Adrenal gland (tissue), 12 donors: ENCODE results near the gene MCM3AP. TPM values are rescaled to one million over a fixed set of nuclear protein-coding genes. Genes with fewer than 3 reads are reported as not detected.

Experiments
- DNase-seq, 7 donors: peaks; one replicate each; pipeline ENCODE4 v3.0.0-alpha.2; 2019 to 2020
- H3K27ac ChIP-seq, 5 donors: fragments of 200-600 bp; sonication (generic) in 4 of 5; 1 replicate in 3 of 5; 2 replicates in 2 of 5; pipeline versions ENCODE4 v1.5.1 to v1.8.0; 2016 to 2020; ENCODE audit warnings: mild to moderate bottlenecking in 1 of 5
- H3K27me3 ChIP-seq: fragments of 200-600 bp; 2 replicates; pipeline ENCODE4 v1.8.0; 2021
- H3K36me3 ChIP-seq, 2 donors: fragments of 200-600 bp; replicated peaks in 1 of 2; 1 replicate in 1 of 2; 2 replicates in 1 of 2; pipeline versions ENCODE4 v1.5.1 to v1.8.0; 2018 to 2022
- H3K4me1 ChIP-seq, 2 donors: fragments of 200-600 bp; replicated peaks in 1 of 2; 1 replicate in 1 of 2; 2 replicates in 1 of 2; pipeline versions ENCODE4 v1.5.1 to v1.8.0; 2018 to 2021
- H3K4me3 ChIP-seq, 4 donors: fragments of 200-600 bp; sonication (generic) in 3 of 4; one replicate each; pipeline ENCODE4 v1.5.1; 2016 to 2018
- H3K9me3 ChIP-seq, 3 donors: fragments of 200-600 bp; sonication (generic) in 1 of 3; replicated peaks in 1 of 3; 1 replicate in 2 of 3; 2 replicates in 1 of 3; pipeline versions ENCODE4 v1.5.1 to v1.8.0; 2016 to 2021
- POLR2A ChIP-seq, 2 donors: fragments of 450-650 bp; IDR thresholded peaks; one replicate each; pipeline ENCODE4 v1.6.1; 2017; ENCODE audit warnings: antibody characterized with exemption in 2 of 2, mild to moderate bottlenecking in 2 of 2, moderate library complexity in 1 of 2
- WGBS, 4 donors: extraction: QIAGEN DNeasy Blood & Tissue Kit in 2 of 4; methylation state at CpG; one replicate each; pipeline versions ENCODE4 v1.1.5 to v1.1.7; 2013 to 2017; 5-methylcytosine and 5-hydroxymethylcytosine counted together
- intact Hi-C, 2 donors: fragments of 100-400 bp; cut with DNase I; formaldehyde crosslinking; loops; one replicate each; pipeline versions ENCODE4 v1.14.1 to v1.15.0; 2022 to 2023
- polyA plus RNA-seq, 3 donors: library from polyadenylated mRNA; stranded (reverse); fragments of 200-250 nt in 2 of 3; fragments of 350-450 nt in 1 of 3; fragmentation: Illumina TruSeq in 1 of 3; extraction: RNeasy Lipid Tissue Mini Kit (QIAGEN cat#74804) in 1 of 3; gene quantifications; one replicate each; pipeline ENCODE4 v1.2.3, GENCODE V29; 2013 to 2014
- total RNA-seq, 9 donors: library from RNA; depleted of rRNA in 4 of 9; stranded (reverse); fragments of >200 nt in 4 of 9; fragments of 120-200 nt in 1 of 9; fragmentation: NEBNext Ultra II Directional in 1 of 9; extraction: Animal tissue kit (Norgen Biotek cat#: 25700) in 1 of 9; gene quantifications; one replicate each; pipeline versions ENCODE4 v1.1.0 to v1.2.4, GENCODE V29; 2013 to 2023
- TF ChIP-seq, protein P1 (sequence below), 6 experiments: fragments of 450-650 bp in 4 of 6; fragments of 200-600 bp in 2 of 6; sonication (generic) in 1 of 6; IDR thresholded peaks; 1 replicate in 5 of 6; 2 replicates in 1 of 6; pipeline versions ENCODE4 v1.5.1 to v1.8.0; 2016 to 2021; ENCODE audit warnings: antibody characterized with exemption in 6 of 6, mild to moderate bottlenecking in 2 of 6, moderate library complexity in 1 of 6
- donor health status: healthy with polysubstance abuse.
- donor health status: Bipolar disorder and iron deficiency.
- donor health status: DM: yes; HTN: yes; CAD: no.
- donor health status: DM: no; HTN: no; CAD: no.
- donor health status: DM: no; HTN: no; CAD: no.
- donor health status: DM: yes; HTN: yes; CAD: no.

Gene MCM3AP
- total and polyA plus RNA-seq, 12 donors: 34.8 to 89.4 (median 70.1) TPM

DNA sequence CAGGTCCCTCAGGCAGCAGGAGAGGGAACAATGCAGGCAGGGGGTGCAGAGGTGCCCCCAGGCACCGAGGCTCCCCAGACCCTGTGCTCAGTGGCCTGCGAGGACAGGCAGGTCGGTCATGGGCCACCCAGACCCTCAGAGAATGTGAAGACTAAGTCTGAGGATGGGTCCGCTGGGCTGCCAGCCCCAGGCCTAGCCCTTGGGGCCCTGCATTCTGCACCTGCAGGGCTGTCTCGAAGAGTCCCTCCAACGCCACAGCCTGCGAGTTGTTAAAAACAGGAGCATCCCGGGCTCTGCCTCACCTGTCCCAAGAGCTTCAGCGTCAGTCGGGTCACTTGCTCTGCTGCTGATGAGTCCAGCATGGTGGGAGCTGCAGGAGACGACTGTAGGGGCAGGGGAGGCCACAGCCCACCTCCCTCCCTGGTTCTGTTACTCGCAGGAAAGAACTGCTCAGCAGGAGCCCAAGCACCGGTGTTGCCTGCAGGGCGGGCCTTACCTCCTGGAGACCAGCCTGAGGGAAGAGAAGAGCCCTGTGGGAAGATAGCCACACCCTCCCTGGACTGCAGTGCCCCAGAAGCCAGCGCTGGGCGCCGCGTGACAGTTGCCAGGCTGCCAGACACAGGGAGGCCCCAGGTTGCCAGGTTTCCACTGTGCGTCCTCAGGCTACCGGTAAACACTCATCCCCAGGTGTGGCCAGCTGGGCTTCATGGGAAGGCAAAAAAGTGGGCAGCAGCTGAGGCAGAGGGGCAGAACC lies 32.5 kb upstream of the MCM3AP start:
- peak in 1 of 7 donors; percentile 83 for DNase-seq
- no peak overlapping the region for H3K4me3 ChIP-seq
- no peaks in the 10 kb centered on the region for H3K36me3 ChIP-seq
- WGBS, 4 donors: 85 to 92% (median 90%) methylated on average over 9 to 20 of the region's 20 CpGs; no CpG with 5 or more reads in 1 of the 4 donors
- peaks cover 6 to 9% of the 10 kb centered on the region in 2 donors for H3K4me1 ChIP-seq
- no peak overlapping the region for H3K27ac ChIP-seq
- no peaks in the 10 kb centered on the region for H3K27me3 ChIP-seq
- no peaks in the 10 kb centered on the region for H3K9me3 ChIP-seq
- intact Hi-C loops: no loop called here
- TF ChIP-seq, protein P1, sequence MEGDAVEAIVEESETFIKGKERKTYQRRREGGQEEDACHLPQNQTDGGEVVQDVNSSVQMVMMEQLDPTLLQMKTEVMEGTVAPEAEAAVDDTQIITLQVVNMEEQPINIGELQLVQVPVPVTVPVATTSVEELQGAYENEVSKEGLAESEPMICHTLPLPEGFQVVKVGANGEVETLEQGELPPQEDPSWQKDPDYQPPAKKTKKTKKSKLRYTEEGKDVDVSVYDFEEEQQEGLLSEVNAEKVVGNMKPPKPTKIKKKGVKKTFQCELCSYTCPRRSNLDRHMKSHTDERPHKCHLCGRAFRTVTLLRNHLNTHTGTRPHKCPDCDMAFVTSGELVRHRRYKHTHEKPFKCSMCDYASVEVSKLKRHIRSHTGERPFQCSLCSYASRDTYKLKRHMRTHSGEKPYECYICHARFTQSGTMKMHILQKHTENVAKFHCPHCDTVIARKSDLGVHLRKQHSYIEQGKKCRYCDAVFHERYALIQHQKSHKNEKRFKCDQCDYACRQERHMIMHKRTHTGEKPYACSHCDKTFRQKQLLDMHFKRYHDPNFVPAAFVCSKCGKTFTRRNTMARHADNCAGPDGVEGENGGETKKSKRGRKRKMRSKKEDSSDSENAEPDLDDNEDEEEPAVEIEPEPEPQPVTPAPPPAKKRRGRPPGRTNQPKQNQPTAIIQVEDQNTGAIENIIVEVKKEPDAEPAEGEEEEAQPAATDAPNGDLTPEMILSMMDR (IDR thresholded peaks at IDR 0.05): no peak
- TF ChIP-seq POLR2A (IDR thresholded peaks at IDR 0.05): no peak

DNA sequence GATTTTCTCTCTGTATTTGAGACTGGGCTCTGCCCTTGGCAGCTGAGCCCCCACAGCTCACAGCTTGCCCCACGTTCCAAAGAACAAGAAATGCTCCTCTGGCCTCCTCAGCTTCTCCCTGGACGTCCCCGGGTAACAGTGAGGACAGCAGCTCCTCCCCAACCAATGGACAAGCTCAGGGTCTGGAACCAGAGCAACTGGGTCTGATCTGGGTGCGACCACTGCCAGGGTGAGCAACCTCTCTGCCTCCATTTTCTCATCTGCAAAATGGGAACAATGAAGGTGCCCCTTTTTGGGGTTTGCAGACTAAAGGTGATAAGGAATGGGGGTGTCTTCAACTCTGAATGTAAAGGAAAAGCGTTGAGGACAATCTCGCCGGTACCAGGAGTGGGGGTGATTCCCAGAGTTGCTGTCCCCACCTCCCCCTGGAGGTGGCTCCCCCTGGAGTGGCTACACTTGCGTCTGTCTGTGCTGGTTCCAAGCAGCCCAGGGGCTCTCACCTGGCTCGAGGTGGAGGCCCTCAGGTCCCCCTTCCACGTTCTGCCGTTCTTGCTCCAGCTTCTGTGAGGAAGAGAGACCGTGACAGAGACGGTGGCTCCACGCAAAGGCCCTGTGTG lies 31.4 kb upstream of the MCM3AP start:
- intact Hi-C loops: no loop called here
- Histone ChIP-seq H3K36me3 (no peaks in the 10 kb centered on the region), H3K9me3 (no peaks in the 10 kb centered on the region), H3K27ac (no peak overlapping the region), H3K4me1 (no peaks in the 10 kb centered on the region), H3K4me3 (no peak overlapping the region), H3K27me3 (no peaks in the 10 kb centered on the region)
- TF ChIP-seq POLR2A (IDR thresholded peaks at IDR 0.05): no peak
- TF ChIP-seq, protein P1 (IDR thresholded peaks at IDR 0.05): no peak
- DNase-seq: no peak
- WGBS, 4 donors: 93 to 97% (median 95%) methylated on average over 10 to 14 of the region's 14 CpGs

DNA sequence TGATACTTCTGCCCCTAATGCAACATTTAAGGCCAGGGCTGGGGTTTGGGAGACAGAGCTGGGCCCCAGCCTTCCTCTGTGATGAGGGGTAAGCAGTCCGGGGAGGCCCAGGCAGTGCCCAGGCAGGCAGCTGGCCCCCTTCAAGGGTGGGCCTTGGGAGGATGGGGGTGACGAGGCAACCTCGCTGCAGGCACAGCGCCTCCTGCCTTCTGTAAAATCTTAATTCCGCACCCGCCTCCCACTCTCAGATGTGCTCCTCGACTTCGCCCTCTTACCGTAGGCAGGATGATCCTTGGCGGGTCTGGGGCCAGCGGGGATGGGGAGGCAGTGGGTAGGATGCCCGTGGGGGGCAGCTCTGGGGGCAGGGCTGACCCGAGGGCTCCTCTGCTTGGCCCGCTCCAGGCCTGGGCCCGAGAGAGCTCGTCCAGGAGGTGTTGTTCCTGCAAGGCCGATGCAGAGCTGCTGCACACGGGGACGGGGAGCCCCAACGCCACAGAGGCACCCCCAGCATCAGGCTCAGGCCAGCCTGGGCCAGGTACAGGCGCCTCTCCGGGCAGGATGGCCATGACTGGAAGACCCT lies 29.1 kb upstream of the MCM3AP start:
- H3K9me3 ChIP-seq: no peaks in the 10 kb centered on the region
- H3K4me1 ChIP-seq: no peaks in the 10 kb centered on the region
- H3K4me3 ChIP-seq: no peak overlapping the region
- intact Hi-C loops: no loop called here
- TF ChIP-seq POLR2A (IDR thresholded peaks at IDR 0.05): no peak
- TF ChIP-seq, protein P1 (IDR thresholded peaks at IDR 0.05): no peak
- H3K27me3 ChIP-seq: no peaks in the 10 kb centered on the region
- H3K36me3 ChIP-seq: no peaks in the 10 kb centered on the region
- no peak overlapping the region for H3K27ac ChIP-seq
- 94 to 97% (median 95%) methylated on average over 11 to 22 of the region's 22 CpGs for WGBS, 4 donors
- no peak for DNase-seq

DNA sequence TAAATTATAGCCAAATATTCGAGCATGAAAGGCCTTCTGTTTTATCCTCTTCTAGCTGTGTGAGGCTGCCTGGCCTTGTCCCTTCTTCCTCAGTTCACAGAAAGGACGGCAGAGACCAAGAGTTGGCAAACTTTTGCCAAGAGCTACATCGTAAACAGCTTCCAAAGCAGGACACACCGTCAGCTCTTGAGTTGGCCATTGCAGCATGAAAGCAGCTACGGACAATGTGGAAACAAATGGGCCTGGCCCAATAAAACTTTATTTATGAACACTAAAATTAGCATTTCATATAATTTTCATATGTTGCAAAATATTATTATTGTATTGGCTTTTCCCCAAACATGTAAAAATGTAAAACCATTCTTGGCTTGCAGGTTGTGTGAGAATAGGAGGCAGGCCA lies 27.5 kb upstream of the MCM3AP start:
- intact Hi-C loops: no loop called here

More for the DNA sequence above, 27.5 kb upstream of the MCM3AP start:
- H3K36me3 ChIP-seq: no peaks in the 10 kb centered on the region
- no peaks in the 10 kb centered on the region for H3K4me1 ChIP-seq
- 87 to 99% (median 93%) methylated on average over 5 of the region's 5 CpGs for WGBS, 4 donors
- no peaks in the 10 kb centered on the region for H3K9me3 ChIP-seq
- no peak overlapping the region for H3K4me3 ChIP-seq
- DNase-seq: no peak
- H3K27ac ChIP-seq: no peak overlapping the region
- H3K27me3 ChIP-seq: no peaks in the 10 kb centered on the region
- TF ChIP-seq POLR2A (IDR thresholded peaks at IDR 0.05): no peak
- TF ChIP-seq, protein P1 (IDR thresholded peaks at IDR 0.05): no peak
